ENCODE data around the gene RABGGTA.
"Not testable (repeated sequence)": the region's sequence is repeated elsewhere in the genome, so short reads cannot be mapped to it uniquely, and the experiment has no call there.

The RABGGTA gene

GRCh38 chr14:24234095-24235005 is 37.0 kb downstream of the RABGGTA start:
- H3K36me3 Mint-ChIP-seq: peaks cover 6% of the 10 kb centered on the region
- peak overlapping the region; percentile 96 for H3K27ac Mint-ChIP-seq
- no peaks in the 10 kb centered on the region for H3K9me3 Mint-ChIP-seq (ENCODE audit: low read depth)
- peaks cover 58% of the 10 kb centered on the region for H3K4me1 Mint-ChIP-seq (ENCODE audit: low read depth)
- H3K27me3 Mint-ChIP-seq: no peaks in the 10 kb centered on the region
- H3K4me3 Mint-ChIP-seq: peak overlapping the region; percentile 99

DNA sequence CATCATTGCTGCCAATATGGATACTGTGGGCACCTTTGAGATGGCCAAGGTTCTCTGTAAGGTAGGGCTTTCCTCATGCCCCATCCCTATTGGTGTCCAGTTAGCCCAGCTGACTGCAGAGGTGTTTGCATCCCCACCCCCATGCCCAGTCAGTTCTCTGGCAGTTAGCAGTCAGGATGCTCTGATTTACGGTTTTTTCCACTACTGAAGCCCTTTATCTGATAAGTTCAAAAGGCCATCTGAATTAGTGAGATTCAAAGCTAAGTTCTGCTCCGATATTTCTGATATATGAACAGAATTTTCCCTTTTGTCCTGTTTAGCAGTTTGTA is 37.9 kb downstream of the RABGGTA start:
- Mint-ChIP-seq H3K4me3 (peak overlapping the region; percentile 99), H3K36me3 (peaks cover 6% of the 10 kb centered on the region), H3K27me3 (no peaks in the 10 kb centered on the region), H3K27ac (peak overlapping the region; percentile 96), H3K9me3 (ENCODE audit: low read depth) (no peaks in the 10 kb centered on the region), H3K4me1 (ENCODE audit: low read depth) (peaks cover 52% of the 10 kb centered on the region)

GRCh38 chr14:24232645-24233537 is 38.5 kb downstream of the RABGGTA start, which contains the start of gene GMPR2:
Gene GMPR2 (plus strand): TSS chr14:24232929. CDS start chr14:24233254, 325 bp downstream.
- Mint-ChIP-seq H3K9me3 (ENCODE audit: low read depth) (no peaks in the 10 kb centered on the region), H3K4me3 (peak within 1 kb of the TSS; percentile 99), H3K27me3 (no peaks in the 10 kb centered on the region), H3K27ac (peak within 1 kb of the TSS; percentile 96), H3K36me3 (peaks cover 6% of the 10 kb centered on the region), H3K4me1 (ENCODE audit: low read depth) (peaks cover 46% of the 10 kb centered on the region)

DNA sequence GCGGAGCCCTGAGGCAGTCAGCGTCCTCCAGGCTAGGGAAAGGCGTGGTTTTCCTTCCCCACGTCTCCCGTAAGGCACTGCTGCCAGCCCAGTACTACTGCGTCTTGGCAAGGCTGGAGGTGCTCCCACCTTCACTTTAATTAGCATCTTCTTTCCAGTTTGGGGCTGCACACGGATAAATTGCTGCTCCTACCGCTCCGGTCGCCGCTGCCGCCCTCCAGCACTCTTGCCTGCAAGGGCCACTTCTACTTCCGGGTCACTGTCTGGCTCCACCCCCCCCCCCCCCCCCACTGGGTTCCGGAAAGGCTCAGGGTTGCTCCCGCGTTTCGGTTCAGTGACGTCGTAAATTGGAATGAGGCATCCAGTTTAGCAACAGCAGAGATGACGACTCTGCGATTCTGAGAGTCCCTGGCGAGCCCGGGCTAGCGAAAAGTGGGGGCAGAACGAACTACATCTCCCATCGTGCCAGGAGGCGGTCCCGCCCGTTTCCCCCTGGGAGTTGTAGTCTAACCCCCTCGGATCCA is 39.2 kb downstream of the RABGGTA start, which contains the start of gene NEDD8:
TSS of gene NEDD8 (minus strand) at position 247 of the 524 bp plus-strand sequence. CDS start at position 147, 100 bp downstream.
- H3K4me3 Mint-ChIP-seq: peak within 1 kb of the TSS; percentile 99
- H3K27ac Mint-ChIP-seq: peak within 1 kb of the TSS; percentile 96
- H3K4me1 Mint-ChIP-seq (ENCODE audit: low read depth): peaks cover 43% of the 10 kb centered on the region
- no peaks in the 10 kb centered on the region for H3K9me3 Mint-ChIP-seq (ENCODE audit: low read depth)
- no peaks in the 10 kb centered on the region for H3K27me3 Mint-ChIP-seq
- peaks cover 6% of the 10 kb centered on the region for H3K36me3 Mint-ChIP-seq

GRCh38 chr14:24231263-24232120 is 39.9 kb downstream of the RABGGTA start:
- H3K4me1 Mint-ChIP-seq (ENCODE audit: low read depth): peaks cover 45% of the 10 kb centered on the region
- H3K27ac Mint-ChIP-seq: peak overlapping the region; percentile 96
- peak overlapping the region; percentile 99 for H3K4me3 Mint-ChIP-seq
- peaks cover 6% of the 10 kb centered on the region for H3K36me3 Mint-ChIP-seq
- no peaks in the 10 kb centered on the region for H3K9me3 Mint-ChIP-seq (ENCODE audit: low read depth)
- no peaks in the 10 kb centered on the region for H3K27me3 Mint-ChIP-seq

- H3K9me3 Mint-ChIP-seq (ENCODE audit: low read depth): no peaks in the 10 kb centered on the region
- no peaks in the 10 kb centered on the region for H3K27me3 Mint-ChIP-seq
- H3K27ac Mint-ChIP-seq: no peak overlapping the region
- H3K4me1 Mint-ChIP-seq (ENCODE audit: low read depth): peaks cover 32% of the 10 kb centered on the region
- peak overlapping the region; percentile 17 for H3K4me3 Mint-ChIP-seq
- peaks cover 2% of the 10 kb centered on the region for H3K36me3 Mint-ChIP-seq
Measured at GRCh38 chr14:24228902-24229301, 42.5 kb downstream of the RABGGTA start.

DNA sequence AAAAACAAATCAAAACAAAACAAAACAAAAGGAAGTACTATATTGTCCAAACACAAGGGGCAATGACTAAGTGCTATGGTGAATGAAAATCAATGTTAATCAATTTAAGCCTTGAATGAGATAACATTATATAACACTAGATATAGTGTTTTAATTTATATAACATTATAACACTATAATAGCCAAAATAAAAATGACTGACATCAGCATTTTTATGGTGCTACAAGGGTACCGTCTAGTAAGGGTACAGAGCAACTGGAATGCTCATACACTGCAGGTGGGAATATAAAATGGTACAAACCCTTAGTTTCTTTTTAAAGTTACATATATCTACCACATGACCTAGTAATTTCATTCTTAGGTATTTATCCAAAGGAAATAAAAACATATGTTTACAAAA is 44.9 kb downstream of the RABGGTA start:
- no peak overlapping the region for H3K27ac Mint-ChIP-seq
- no peaks in the 10 kb centered on the region for H3K36me3 Mint-ChIP-seq
- H3K4me1 Mint-ChIP-seq (ENCODE audit: low read depth): peaks cover 25% of the 10 kb centered on the region
- no peaks in the 10 kb centered on the region for H3K27me3 Mint-ChIP-seq
- no peak overlapping the region for H3K4me3 Mint-ChIP-seq
- H3K9me3 Mint-ChIP-seq (ENCODE audit: low read depth): no peaks in the 10 kb centered on the region

GRCh38 chr14:24224618-24225071 is 46.8 kb downstream of the RABGGTA start:
- Mint-ChIP-seq H3K36me3 (peaks cover under 1% of the 10 kb centered on the region), H3K4me3 (no peak overlapping the region), H3K27ac (no peak overlapping the region), H3K9me3 (ENCODE audit: low read depth) (no peaks in the 10 kb centered on the region), H3K27me3 (no peaks in the 10 kb centered on the region), H3K4me1 (ENCODE audit: low read depth) (peaks cover 19% of the 10 kb centered on the region)

- H3K36me3 Mint-ChIP-seq; H3K27ac Mint-ChIP-seq; H3K9me3 Mint-ChIP-seq (ENCODE audit: low read depth); H3K27me3 Mint-ChIP-seq; H3K4me3 Mint-ChIP-seq: not testable (repeated sequence)
- peaks cover 20% of the 10 kb centered on the region for H3K4me1 Mint-ChIP-seq (ENCODE audit: low read depth)
Measured at GRCh38 chr14:24222987-24223386, 48.4 kb downstream of the RABGGTA start.

DNA sequence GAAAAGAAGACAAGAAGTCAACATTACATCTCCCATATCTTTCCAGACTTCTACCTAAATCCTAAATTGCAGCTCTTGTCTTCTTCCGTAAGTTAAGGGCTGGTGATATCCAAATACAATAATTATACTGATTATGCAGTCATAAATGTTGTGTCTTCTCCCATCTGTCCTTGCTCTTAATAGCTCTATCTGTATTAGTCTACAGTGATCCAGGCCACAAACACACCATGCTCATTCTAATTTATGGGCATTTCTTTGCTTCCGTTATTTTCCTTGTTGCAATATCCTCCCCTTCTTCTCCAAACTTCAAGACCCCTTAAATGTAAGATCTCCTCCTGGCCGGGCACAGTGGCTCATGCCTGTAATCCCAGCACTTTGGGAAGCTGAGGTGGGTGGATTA is 51.9 kb downstream of the RABGGTA start:
- Mint-ChIP-seq H3K27me3 (no peaks in the 10 kb centered on the region), H3K27ac (no peak overlapping the region), H3K4me3 (no peak overlapping the region), H3K4me1 (ENCODE audit: low read depth) (peaks cover 21% of the 10 kb centered on the region), H3K9me3 (ENCODE audit: low read depth) (no peaks in the 10 kb centered on the region), H3K36me3 (peaks cover 3% of the 10 kb centered on the region)

GRCh38 chr14:24219080-24219479 is 52.3 kb downstream of the RABGGTA start:
- Mint-ChIP-seq H3K27me3 (no peaks in the 10 kb centered on the region), H3K4me3 (no peak overlapping the region), H3K36me3 (peaks cover 3% of the 10 kb centered on the region), H3K27ac (no peak overlapping the region), H3K9me3 (ENCODE audit: low read depth) (no peaks in the 10 kb centered on the region), H3K4me1 (ENCODE audit: low read depth) (peaks cover 24% of the 10 kb centered on the region)

- H3K9me3 Mint-ChIP-seq (ENCODE audit: low read depth); H3K27me3 Mint-ChIP-seq; H3K4me3 Mint-ChIP-seq; H3K36me3 Mint-ChIP-seq: not testable (repeated sequence)
- Mint-ChIP-seq H3K4me1 (ENCODE audit: low read depth) (peaks cover 41% of the 10 kb centered on the region), H3K27ac (peak overlapping the region; percentile 10)
Measured at GRCh38 chr14:24216876-24217275, 54.5 kb downstream of the RABGGTA start.

GRCh38 chr14:24216345-24216699 is 55.1 kb downstream of the RABGGTA start:
- peaks cover 46% of the 10 kb centered on the region for H3K4me1 Mint-ChIP-seq (ENCODE audit: low read depth)
- H3K27me3 Mint-ChIP-seq: no peaks in the 10 kb centered on the region
- peak overlapping the region; percentile 92 for H3K27ac Mint-ChIP-seq
- H3K9me3 Mint-ChIP-seq (ENCODE audit: low read depth): no peaks in the 10 kb centered on the region
- peak overlapping the region; percentile 94 for H3K4me3 Mint-ChIP-seq
- H3K36me3 Mint-ChIP-seq: peaks cover 6% of the 10 kb centered on the region

Data from activated naive CD8-positive, alpha-beta T cell (primary cell).